NT2/D1 (cell line): ENCODE results near the gene OR4D9.

Experiments used
- SUZ12 ChIP-seq: IDR thresholded peaks from 2 replicates; pipeline ENCODE4 v1.6.1; 2011; ENCODE audit not compliant: insufficient read length, insufficient read depth; ENCODE audit errors: extremely low read depth
- YY1 ChIP-seq: IDR thresholded peaks from 2 replicates; pipeline ENCODE4 v1.6.1; 2011; ENCODE audit not compliant: insufficient read length, insufficient read depth
- ZNF274 ChIP-seq: IDR thresholded peaks from 2 replicates; pipeline ENCODE4 v1.6.1; 2011; ENCODE audit warnings: mild to moderate bottlenecking, low read depth, low read length

DNA sequence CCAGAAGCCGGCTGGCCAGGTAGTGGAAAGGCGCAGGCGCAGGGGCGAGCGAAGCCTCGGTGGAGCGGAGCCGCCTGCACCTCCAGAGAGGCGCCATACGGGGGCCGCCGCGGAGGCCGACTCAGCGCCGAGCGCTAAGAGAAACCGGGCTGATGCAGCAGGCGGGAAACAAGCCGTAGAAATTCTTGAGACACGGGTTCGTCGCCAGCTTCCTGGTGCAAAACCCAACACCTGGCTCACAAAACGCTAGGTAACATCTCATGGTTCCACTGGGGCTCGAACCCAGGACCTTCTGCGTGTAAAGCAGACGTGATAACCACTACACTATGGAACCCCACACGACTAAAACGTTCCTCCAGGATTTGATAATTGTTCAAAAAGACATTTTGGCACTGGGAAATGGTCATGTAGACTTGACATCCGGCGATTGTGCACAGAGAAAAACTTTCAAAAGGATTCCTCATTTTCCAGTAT is 39.1 kb downstream of the OR4D9 start:
- TF ChIP-seq YY1 (no peak), ZNF274 (no peak), SUZ12 (no peak)
